ENCODE results near the gene GPX8. TPM values are rescaled to one million over a fixed set of nuclear protein-coding genes. Genes with fewer than 3 reads are reported as not detected.

Gene GPX8
- total RNA-seq, 4 donors from 2014 or later = 10.6 to 117 (median 41.9) TPM

DNA sequence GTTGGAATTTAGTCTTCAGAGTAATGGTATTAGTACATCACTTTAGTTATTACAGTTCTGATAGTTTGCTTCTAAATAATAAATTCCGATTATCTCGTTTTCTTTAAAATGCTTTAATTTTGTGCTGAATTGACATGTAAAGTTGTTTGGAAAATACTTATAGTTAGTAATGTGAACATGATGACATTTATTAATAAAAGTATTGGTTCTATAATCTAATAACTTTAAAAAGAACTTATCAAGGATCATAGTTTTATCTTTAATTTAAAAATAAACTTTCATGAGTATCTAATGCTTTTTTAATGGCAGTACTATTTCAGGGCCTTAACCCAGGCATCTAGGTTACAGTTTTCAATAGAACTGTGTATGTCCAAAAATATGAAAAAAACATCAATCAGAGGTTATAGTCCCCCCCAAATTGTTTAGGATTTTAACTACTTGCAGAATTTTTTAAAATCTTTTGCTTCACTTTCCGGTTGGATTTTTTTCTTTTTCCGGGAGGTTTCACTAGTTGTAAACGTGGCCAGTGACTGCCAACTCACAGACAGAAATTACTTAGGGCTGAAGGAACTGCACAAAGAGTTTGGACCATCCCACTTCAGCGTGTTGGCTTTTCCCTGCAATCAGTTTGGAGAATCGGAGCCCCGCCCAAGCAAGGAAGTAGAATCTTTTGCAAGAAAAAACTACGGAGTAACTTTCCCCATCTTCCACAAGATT, 680 bp downstream of the GPX8 start:
- intact Hi-C loops (cut with DNase I; ENCODE audit: low total_unique reads) = no loop called here
- peak; percentile 62 to 75 for DNase-seq
- H3K9me3 ChIP-seq = no peaks in the 10 kb centered on the region
- peak overlapping the region; percentile 71 to 80 for H3K27ac ChIP-seq
- H3K4me1 ChIP-seq = no peaks in the 10 kb centered on the region
- no peaks in the 10 kb centered on the region for H3K27me3 ChIP-seq
- TF ChIP-seq POLR2A (IDR thresholded peaks at IDR 0.05) = peak in 1 of 2 donors; percentile 49
- TF ChIP-seq, protein P1, sequence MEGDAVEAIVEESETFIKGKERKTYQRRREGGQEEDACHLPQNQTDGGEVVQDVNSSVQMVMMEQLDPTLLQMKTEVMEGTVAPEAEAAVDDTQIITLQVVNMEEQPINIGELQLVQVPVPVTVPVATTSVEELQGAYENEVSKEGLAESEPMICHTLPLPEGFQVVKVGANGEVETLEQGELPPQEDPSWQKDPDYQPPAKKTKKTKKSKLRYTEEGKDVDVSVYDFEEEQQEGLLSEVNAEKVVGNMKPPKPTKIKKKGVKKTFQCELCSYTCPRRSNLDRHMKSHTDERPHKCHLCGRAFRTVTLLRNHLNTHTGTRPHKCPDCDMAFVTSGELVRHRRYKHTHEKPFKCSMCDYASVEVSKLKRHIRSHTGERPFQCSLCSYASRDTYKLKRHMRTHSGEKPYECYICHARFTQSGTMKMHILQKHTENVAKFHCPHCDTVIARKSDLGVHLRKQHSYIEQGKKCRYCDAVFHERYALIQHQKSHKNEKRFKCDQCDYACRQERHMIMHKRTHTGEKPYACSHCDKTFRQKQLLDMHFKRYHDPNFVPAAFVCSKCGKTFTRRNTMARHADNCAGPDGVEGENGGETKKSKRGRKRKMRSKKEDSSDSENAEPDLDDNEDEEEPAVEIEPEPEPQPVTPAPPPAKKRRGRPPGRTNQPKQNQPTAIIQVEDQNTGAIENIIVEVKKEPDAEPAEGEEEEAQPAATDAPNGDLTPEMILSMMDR (IDR thresholded peaks at IDR 0.05) = peak in 1 of 4 experiments; percentile 3
- no peaks in the 10 kb centered on the region for H3K36me3 ChIP-seq
- peak overlapping the region; percentile 32 to 40 for H3K4me3 ChIP-seq

GRCh38 chr5:55162666-55163065, 2.7 kb downstream of the GPX8 start:
- H3K27ac ChIP-seq = no peak overlapping the region
- no peaks in the 10 kb centered on the region for H3K4me1 ChIP-seq
- H3K36me3 ChIP-seq = no peaks in the 10 kb centered on the region
- intact Hi-C loops (cut with DNase I; ENCODE audit: low total_unique reads) = no loop called here
- H3K9me3 ChIP-seq = no peaks in the 10 kb centered on the region
- H3K27me3 ChIP-seq = no peaks in the 10 kb centered on the region
- no peak for DNase-seq
- no peak for TF ChIP-seq POLR2A (IDR thresholded peaks at IDR 0.05)
- TF ChIP-seq, protein P1 (IDR thresholded peaks at IDR 0.05) = no peak
- no peak overlapping the region for H3K4me3 ChIP-seq

GRCh38 chr5:55171471-55171870, 11.5 kb downstream of the GPX8 start:
- Histone ChIP-seq H3K4me1 (peaks cover 0 to 6% of the 10 kb centered on the region in 2 donors), H3K4me3 (no peak overlapping the region), H3K9me3 (no peaks in the 10 kb centered on the region), H3K27me3 (peaks cover 26 to 29% of the 10 kb centered on the region in 2 donors), H3K36me3 (no peaks in the 10 kb centered on the region), H3K27ac (no peak overlapping the region)
- intact Hi-C loops (cut with DNase I; ENCODE audit: low total_unique reads) = loop anchor here (10.0 kb wide), 1 partner anchor 53 kb away; the partner anchor contains the start of gene MCIDAS
- no peak for DNase-seq
- TF ChIP-seq POLR2A (IDR thresholded peaks at IDR 0.05) = no peak
- TF ChIP-seq, protein P1 (IDR thresholded peaks at IDR 0.05) = no peak

- peaks cover 0 to 8% of the 10 kb centered on the region in 2 donors for H3K4me1 ChIP-seq
- no peaks in the 10 kb centered on the region for H3K36me3 ChIP-seq
- H3K9me3 ChIP-seq = no peaks in the 10 kb centered on the region
- peak overlapping the region; percentile 3 to 51 for H3K4me3 ChIP-seq
- intact Hi-C loops (cut with DNase I; ENCODE audit: low total_unique reads) = loop anchor here (10.0 kb wide), 1 partner anchor 53 kb away; the partner anchor contains the start of gene MCIDAS
- peaks cover 31 to 35% of the 10 kb centered on the region in 2 donors for H3K27me3 ChIP-seq
- no peak overlapping the region for H3K27ac ChIP-seq
- DNase-seq = peak; percentile 25 to 58
- TF ChIP-seq, protein P1 (IDR thresholded peaks at IDR 0.05) = peak; percentile 73 to 86 (median 82)
- TF ChIP-seq POLR2A (IDR thresholded peaks at IDR 0.05) = no peak
Measured at GRCh38 chr5:55172051-55172899, 12.3 kb downstream of the GPX8 start.
